Chondrocyte (in vitro differentiated cells): Measurements from ENCODE around the gene TGFB2. TPM values are rescaled to one million over a fixed set of nuclear protein-coding genes. Genes with fewer than 3 reads are reported as not detected.

Source experiments
- DNase-seq: peaks from one replicate; pipeline ENCODE4 v3.0.0; 2021; ENCODE audit warnings: mixed read lengths, low spot score
- H3K27ac Mint-ChIP-seq: one replicate; pipeline ENCODE4 v1.8.0; 2021; ENCODE audit warnings: mild to moderate bottlenecking, moderate library complexity, mixed read lengths; ENCODE audit not compliant: unreplicated experiment
- H3K27me3 Mint-ChIP-seq: 2 replicates; pipeline ENCODE4 v1.8.0; 2021; ENCODE audit warnings: low read depth, mixed read lengths
- H3K36me3 Mint-ChIP-seq: 2 replicates; pipeline ENCODE4 v1.8.0; 2021; ENCODE audit warnings: low read depth, mixed read lengths
- H3K4me1 Mint-ChIP-seq: 2 replicates; pipeline ENCODE4 v1.8.0; 2021; ENCODE audit warnings: low read depth, mild to moderate bottlenecking, mixed read lengths
- H3K4me3 Mint-ChIP-seq: one replicate; pipeline ENCODE4 v1.8.0; 2021; ENCODE audit warnings: mild to moderate bottlenecking, moderate library complexity, mixed read lengths; ENCODE audit not compliant: unreplicated experiment
- H3K9me3 Mint-ChIP-seq: 2 replicates; pipeline ENCODE4 v1.8.0; 2021; ENCODE audit warnings: low read depth, mixed read lengths
- total RNA-seq: library from RNA; stranded (reverse); gene quantifications from 3 replicates; pipeline ENCODE4 v1.2.1, GENCODE V29; 2021
- TF ChIP-seq, protein P1 (sequence below): fragments of 200-600 bp; sonication (generic); IDR thresholded peaks from 2 replicates; pipeline ENCODE4 v1.5.0; 2021; ENCODE audit warnings: antibody characterized with exemption, mild to moderate bottlenecking, moderate library complexity

TGFB2 gene
- total RNA-seq, 1 donor from 2014 or later: 226 TPM

DNA sequence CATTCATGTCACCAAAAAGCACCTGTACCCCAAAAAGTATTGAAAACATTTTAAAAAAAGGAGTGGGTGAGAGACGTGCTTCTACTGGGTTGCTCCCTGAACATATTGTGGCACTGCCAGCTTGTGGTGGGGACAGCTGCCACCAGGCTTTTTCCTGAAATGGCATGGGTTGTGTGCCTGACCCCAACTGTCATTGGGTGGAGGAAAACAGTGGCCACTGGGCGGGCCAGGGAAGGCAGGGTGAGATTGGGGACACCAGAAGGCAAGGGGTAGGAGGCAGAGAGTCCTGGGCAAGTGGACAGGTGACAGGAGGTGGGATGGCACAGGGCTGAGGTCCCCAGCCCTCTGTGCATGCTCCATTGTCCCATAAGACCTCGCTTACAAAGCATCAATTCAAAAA lies 55.5 kb downstream of the TGFB2 start:
- Mint-ChIP-seq H3K4me3 (no peak overlapping the region), H3K27me3 (no peaks in the 10 kb centered on the region), H3K9me3 (no peaks in the 10 kb centered on the region), H3K36me3 (peaks cover 27% of the 10 kb centered on the region), H3K27ac (peak overlapping the region; percentile 42), H3K4me1 (peaks cover 59% of the 10 kb centered on the region)
- no peak for DNase-seq
- TF ChIP-seq, protein P1, sequence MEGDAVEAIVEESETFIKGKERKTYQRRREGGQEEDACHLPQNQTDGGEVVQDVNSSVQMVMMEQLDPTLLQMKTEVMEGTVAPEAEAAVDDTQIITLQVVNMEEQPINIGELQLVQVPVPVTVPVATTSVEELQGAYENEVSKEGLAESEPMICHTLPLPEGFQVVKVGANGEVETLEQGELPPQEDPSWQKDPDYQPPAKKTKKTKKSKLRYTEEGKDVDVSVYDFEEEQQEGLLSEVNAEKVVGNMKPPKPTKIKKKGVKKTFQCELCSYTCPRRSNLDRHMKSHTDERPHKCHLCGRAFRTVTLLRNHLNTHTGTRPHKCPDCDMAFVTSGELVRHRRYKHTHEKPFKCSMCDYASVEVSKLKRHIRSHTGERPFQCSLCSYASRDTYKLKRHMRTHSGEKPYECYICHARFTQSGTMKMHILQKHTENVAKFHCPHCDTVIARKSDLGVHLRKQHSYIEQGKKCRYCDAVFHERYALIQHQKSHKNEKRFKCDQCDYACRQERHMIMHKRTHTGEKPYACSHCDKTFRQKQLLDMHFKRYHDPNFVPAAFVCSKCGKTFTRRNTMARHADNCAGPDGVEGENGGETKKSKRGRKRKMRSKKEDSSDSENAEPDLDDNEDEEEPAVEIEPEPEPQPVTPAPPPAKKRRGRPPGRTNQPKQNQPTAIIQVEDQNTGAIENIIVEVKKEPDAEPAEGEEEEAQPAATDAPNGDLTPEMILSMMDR: no peak

DNA sequence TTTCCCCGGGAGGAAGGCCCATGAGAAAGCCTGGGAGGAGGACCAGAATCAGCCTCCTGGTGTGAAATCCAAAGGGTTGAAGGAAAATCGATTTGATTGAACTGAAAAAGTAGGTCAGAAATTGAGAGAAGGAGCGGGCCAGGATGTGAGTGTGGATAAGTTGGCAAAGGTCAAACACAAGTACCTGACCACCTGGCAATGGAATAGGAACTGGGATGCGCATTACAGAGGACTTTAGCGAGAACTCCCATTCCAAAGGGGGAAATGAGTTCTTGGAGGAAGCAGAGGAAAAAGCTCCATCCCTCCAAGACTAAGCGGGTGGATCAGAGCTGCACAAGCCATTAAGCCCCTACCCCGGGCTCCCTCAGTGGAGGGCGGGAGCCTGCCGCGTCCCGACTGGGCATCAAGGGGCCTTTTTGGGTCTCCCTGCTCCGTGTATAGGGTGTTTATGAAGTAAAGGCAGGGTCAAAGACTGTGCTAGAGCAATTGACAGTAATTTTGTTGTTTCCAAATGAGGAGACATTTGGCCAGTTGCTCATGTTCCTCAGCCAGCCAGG lies 56.4 kb downstream of the TGFB2 start:
- peak overlapping the region; percentile 80 for H3K27ac Mint-ChIP-seq
- no peaks in the 10 kb centered on the region for H3K27me3 Mint-ChIP-seq
- H3K9me3 Mint-ChIP-seq: no peaks in the 10 kb centered on the region
- peaks cover 34% of the 10 kb centered on the region for H3K36me3 Mint-ChIP-seq
- TF ChIP-seq, protein P1: no peak
- H3K4me3 Mint-ChIP-seq: no peak overlapping the region
- H3K4me1 Mint-ChIP-seq: peaks cover 54% of the 10 kb centered on the region
- no peak for DNase-seq

GRCh38 chr1:218401998-218402785 lies 57.1 kb downstream of the TGFB2 start:
- H3K4me3 Mint-ChIP-seq: no peak overlapping the region
- no peaks in the 10 kb centered on the region for H3K9me3 Mint-ChIP-seq
- H3K27me3 Mint-ChIP-seq: no peaks in the 10 kb centered on the region
- DNase-seq: no peak
- TF ChIP-seq, protein P1: no peak
- peaks cover 54% of the 10 kb centered on the region for H3K4me1 Mint-ChIP-seq
- peak overlapping the region; percentile 80 for H3K27ac Mint-ChIP-seq
- peaks cover 36% of the 10 kb centered on the region for H3K36me3 Mint-ChIP-seq

DNA sequence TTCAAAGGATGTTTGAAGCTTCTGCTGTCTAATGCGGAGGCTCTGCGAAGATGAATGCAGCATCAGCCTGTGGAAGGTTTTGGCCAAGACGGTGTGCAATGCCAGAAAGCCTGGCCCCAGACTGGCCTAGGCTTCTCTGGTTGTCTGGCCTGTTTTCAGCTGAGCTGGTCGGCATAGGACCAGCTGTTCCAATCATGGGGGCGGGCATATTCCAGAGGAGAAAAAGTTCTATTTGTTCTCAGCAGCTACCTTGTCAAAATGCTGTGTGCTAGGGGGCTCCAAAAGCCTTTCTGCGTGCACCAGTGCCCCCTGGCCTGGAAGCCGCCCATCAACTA lies 57.6 kb downstream of the TGFB2 start:
- TF ChIP-seq, protein P1: no peak
- H3K27ac Mint-ChIP-seq: peak overlapping the region; percentile 80
- no peaks in the 10 kb centered on the region for H3K9me3 Mint-ChIP-seq
- no peak overlapping the region for H3K4me3 Mint-ChIP-seq
- H3K27me3 Mint-ChIP-seq: no peaks in the 10 kb centered on the region
- H3K36me3 Mint-ChIP-seq: peaks cover 38% of the 10 kb centered on the region
- no peak for DNase-seq
- H3K4me1 Mint-ChIP-seq: peaks cover 49% of the 10 kb centered on the region

DNA sequence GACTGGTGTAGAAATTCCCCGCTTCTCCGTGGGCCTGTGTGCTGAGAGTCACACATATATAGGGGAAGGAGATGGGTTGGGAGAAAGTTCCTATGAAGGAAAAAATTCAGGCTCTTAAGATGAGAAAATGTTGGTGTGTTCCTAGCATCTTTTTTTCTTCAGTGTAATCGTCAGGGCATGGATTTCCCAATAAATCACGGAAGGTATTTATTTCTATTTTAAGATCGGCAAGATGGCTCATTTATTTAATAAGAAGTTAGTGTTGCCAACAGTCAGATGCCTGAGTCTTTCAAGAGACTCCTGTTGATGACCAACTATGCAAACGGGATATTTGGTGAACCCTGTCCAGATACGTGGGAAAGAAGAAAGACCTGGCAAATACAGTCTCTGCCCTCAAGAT lies 58.2 kb downstream of the TGFB2 start:
- H3K27ac Mint-ChIP-seq: peak overlapping the region; percentile 61
- no peak for DNase-seq

More for the DNA sequence above, 58.2 kb downstream of the TGFB2 start:
- H3K4me1 Mint-ChIP-seq: peaks cover 46% of the 10 kb centered on the region
- TF ChIP-seq, protein P1: no peak
- H3K36me3 Mint-ChIP-seq: peaks cover 33% of the 10 kb centered on the region
- no peak overlapping the region for H3K4me3 Mint-ChIP-seq
- no peaks in the 10 kb centered on the region for H3K9me3 Mint-ChIP-seq
- H3K27me3 Mint-ChIP-seq: no peaks in the 10 kb centered on the region
